Liver (tissue), 9 donors: Measurements from ENCODE around the gene ZNF587. TPM values are rescaled to one million over a fixed set of nuclear protein-coding genes. Genes with fewer than 3 reads are reported as not detected.

Experiments
- DNase-seq: peaks from one replicate; pipeline ENCODE4 v3.0.0-alpha.2; 2017; ENCODE audit warnings: low spot score
- H3K27ac ChIP-seq, 2 donors: one replicate each; pipeline ENCODE4 v1.7.0; 2013; ENCODE audit warnings: inconsistent platforms in 2 of 2, low read length in 2 of 2, control low read depth in 1 of 2, low read depth in 1 of 2, mild to moderate bottlenecking in 1 of 2
- H3K27me3 ChIP-seq, 4 donors: one replicate each; pipeline versions ENCODE4 v1.6.1 to v1.7.0; 2013; ENCODE audit warnings: low read length in 3 of 4, inconsistent platforms in 1 of 4, mild to moderate bottlenecking in 1 of 4, moderate library complexity in 1 of 4; ENCODE audit not compliant: control insufficient read depth in 4 of 4, insufficient read depth in 4 of 4
- H3K36me3 ChIP-seq, 4 donors: one replicate each; pipeline versions ENCODE4 v1.6.1 to v1.7.0; 2013; ENCODE audit warnings: low read length in 3 of 4, mild to moderate bottlenecking in 3 of 4, low read depth in 1 of 4, moderate library complexity in 1 of 4; ENCODE audit not compliant: control insufficient read depth in 4 of 4, insufficient read depth in 3 of 4
- H3K4me1 ChIP-seq, 4 donors: one replicate each; pipeline versions ENCODE4 v1.6.1 to v1.7.0; 2013; ENCODE audit warnings: low read length in 3 of 4, mild to moderate bottlenecking in 3 of 4, moderate library complexity in 1 of 4; ENCODE audit not compliant: control insufficient read depth in 4 of 4, insufficient read depth in 4 of 4
- H3K4me3 ChIP-seq, 3 donors: one replicate each; pipeline versions ENCODE4 v1.6.1 to v1.7.0; 2013; ENCODE audit warnings: low read length in 3 of 3, control low read depth in 1 of 3, low read depth in 1 of 3, mild to moderate bottlenecking in 1 of 3
- H3K9ac ChIP-seq, 2 donors: one replicate each; pipeline ENCODE4 v1.7.0; 2013; ENCODE audit warnings: low read length in 2 of 2, mild to moderate bottlenecking in 2 of 2, moderate library complexity in 2 of 2, control low read depth in 1 of 2, low read depth in 1 of 2
- H3K9me3 ChIP-seq, 4 donors: one replicate each; pipeline versions ENCODE4 v1.6.1 to v1.7.0; 2013; ENCODE audit warnings: low read length in 3 of 4; ENCODE audit not compliant: control insufficient read depth in 4 of 4
- EGR1 ChIP-seq, 2 donors: IDR thresholded peaks; 2 replicates each; pipeline ENCODE4 v1.6.1; 2016 to 2018; ENCODE audit warnings: antibody characterized with exemption in 2 of 2, low read depth in 2 of 2
- FOXA2 ChIP-seq: IDR thresholded peaks from 2 replicates; pipeline ENCODE4 v1.6.1; 2016; ENCODE audit warnings: antibody characterized with exemption
- GABPA ChIP-seq, 2 donors: IDR thresholded peaks in 1 of 2; conservative IDR thresholded peaks in 1 of 2; 2 replicates each; pipeline ENCODE4 v1.6.1; 2016; ENCODE audit warnings: antibody characterized with exemption in 2 of 2, mild to moderate bottlenecking in 1 of 2, moderate library complexity in 1 of 2
- HNF4A ChIP-seq, 2 donors: conservative IDR thresholded peaks; 2 replicates each; pipeline ENCODE4 v1.6.1; 2016; ENCODE audit warnings: antibody characterized with exemption in 2 of 2, mild to moderate bottlenecking in 2 of 2
- HNF4G ChIP-seq: IDR thresholded peaks from 2 replicates; pipeline ENCODE4 v1.6.1; 2016; ENCODE audit warnings: antibody characterized with exemption
- JUND ChIP-seq, 2 donors: IDR thresholded peaks; 2 replicates each; pipeline ENCODE4 v1.6.1; 2016; ENCODE audit warnings: antibody characterized with exemption in 2 of 2
- MAX ChIP-seq: IDR thresholded peaks from 2 replicates; pipeline ENCODE4 v1.6.1; 2016; ENCODE audit warnings: antibody characterized with exemption
- RAD21 ChIP-seq, 2 donors: IDR thresholded peaks; 2 replicates each; pipeline ENCODE4 v1.6.1; 2016; ENCODE audit warnings: antibody characterized with exemption in 2 of 2, mild to moderate bottlenecking in 2 of 2
- REST ChIP-seq: IDR thresholded peaks from 2 replicates; pipeline ENCODE4 v1.6.1; 2016; ENCODE audit warnings: antibody characterized with exemption, mild to moderate bottlenecking
- RXRA ChIP-seq, 2 donors: IDR thresholded peaks; 2 replicates each; pipeline ENCODE4 v1.6.1; 2017 to 2018; ENCODE audit warnings: antibody characterized with exemption in 2 of 2, mild to moderate bottlenecking in 1 of 2
- SP1 ChIP-seq: IDR thresholded peaks from 2 replicates; pipeline ENCODE4 v1.6.1; 2018; ENCODE audit warnings: antibody characterized with exemption, mild to moderate bottlenecking
- TAF1 ChIP-seq: conservative IDR thresholded peaks from 2 replicates; pipeline ENCODE4 v1.6.1; 2016; ENCODE audit warnings: antibody characterized with exemption, mild to moderate bottlenecking
- YY1 ChIP-seq: IDR thresholded peaks from 2 replicates; pipeline ENCODE4 v1.6.1; 2016; ENCODE audit warnings: antibody characterized with exemption, mild to moderate bottlenecking
- ZBTB33 ChIP-seq: IDR thresholded peaks from 2 replicates; pipeline ENCODE4 v1.6.1; 2016; ENCODE audit warnings: antibody characterized with exemption
- WGBS: extraction: QIAGEN DNeasy Blood & Tissue Kit; methylation state at CpG from one replicate; pipeline ENCODE4 v1.1.7; 2013; 5-methylcytosine and 5-hydroxymethylcytosine counted together
- polyA plus RNA-seq, 2 donors: library from polyadenylated mRNA; stranded (reverse) in 1 of 2; unstranded in 1 of 2; fragments of 200-250 nt in 1 of 2; fragments of >200 nt in 1 of 2; fragmentation: Nextera tagmentation in 1 of 2; extraction: Ambion mirVana in 1 of 2; gene quantifications; one replicate each; pipeline versions ENCODE4 v1.2.1 to v1.2.3, GENCODE V29; 2013 to 2015
- total RNA-seq, 2 donors: library from RNA; depleted of rRNA; stranded (reverse); fragments of >200 nt; gene quantifications; one replicate each; pipeline ENCODE4 v1.2.3, GENCODE V29; 2014
- donor health status: healthy.
- donor health status: healthy.
- donor health status: healthy.
- donor health status: healthy.
- donor health status: healthy.

The ZNF587 gene
- total and polyA plus RNA-seq, 4 donors: 2.7 to 27.8 (median 9.2) TPM

- no peak for DNase-seq
Observed at GRCh38 chr19:57903618-57904184, 54.0 kb downstream of the ZNF587 start.

GRCh38 chr19:57905258-57905657, 55.6 kb downstream of the ZNF587 start:
- H3K27me3 ChIP-seq: no peaks in the 10 kb centered on the region
- H3K36me3 ChIP-seq: peaks cover 0 to 26% (median 14%) of the 10 kb centered on the region in 4 donors
- H3K9me3 ChIP-seq: peaks cover 0 to 19% (median 10%) of the 10 kb centered on the region in 4 donors
- H3K9ac ChIP-seq: no peak overlapping the region
- 94% methylated on average over 6 of the region's 6 CpGs for WGBS
- peaks cover 0 to 9% (median under 1%) of the 10 kb centered on the region in 4 donors for H3K4me1 ChIP-seq
- no peak for DNase-seq
- no peak overlapping the region for H3K4me3 ChIP-seq
- no peak overlapping the region for H3K27ac ChIP-seq
- TF ChIP-seq EGR1 (IDR thresholded peaks at IDR 0.05; ENCODE audit: low read depth in 2 of 2) (no peak), SP1 (no peak), JUND (IDR thresholded peaks at IDR 0.05) (no peak), MAX (no peak), REST (no peak), GABPA (IDR thresholded peaks at IDR 0.05 in 1 of 2, conservative IDR thresholded peaks at IDR 0.05 in 1 of 2) (no peak), FOXA2 (no peak), RAD21 (IDR thresholded peaks at IDR 0.05) (no peak), YY1 (no peak), HNF4G (no peak), TAF1 (no peak)

More at GRCh38 chr19:57903618-57904184, 54.0 kb downstream of the ZNF587 start:
- no peak for TF ChIP-seq ZBTB33
- TF ChIP-seq RXRA (IDR thresholded peaks at IDR 0.05): peak in 1 of 2 donors; percentile 50
- TF ChIP-seq HNF4A (conservative IDR thresholded peaks at IDR 0.05): peak; percentile 85 to 87
- TF ChIP-seq MAX: peak; percentile 3
- TF ChIP-seq HNF4G: peak; percentile 34
- TF ChIP-seq EGR1 (IDR thresholded peaks at IDR 0.05; ENCODE audit: low read depth in 2 of 2): no peak
- no peak for TF ChIP-seq REST
- peak; percentile 25 for TF ChIP-seq SP1
- WGBS: 28% methylated on average over 7 of the region's 7 CpGs
- Histone ChIP-seq H3K27me3 (no peaks in the 10 kb centered on the region), H3K9me3 (peaks cover 0 to 20% (median 8%) of the 10 kb centered on the region in 4 donors), H3K4me3 (peak overlapping the region; percentile 2 to 63 (median 23)), H3K4me1 (peaks cover 0 to 9% (median under 1%) of the 10 kb centered on the region in 4 donors), H3K9ac (no peak overlapping the region), H3K27ac (no peak overlapping the region), H3K36me3 (peaks cover 0 to 18% (median 9%) of the 10 kb centered on the region in 4 donors)
